Liver (tissue), 9 donors: Measurements from ENCODE around the gene CDC14A. TPM values are rescaled to one million over a fixed set of nuclear protein-coding genes. Genes with fewer than 3 reads are reported as not detected.

Experiments used
- DNase-seq: peaks from one replicate; pipeline ENCODE4 v3.0.0-alpha.2; 2017; ENCODE audit warnings: low spot score
- H3K27ac ChIP-seq, 2 donors: one replicate each; pipeline ENCODE4 v1.7.0; 2013; ENCODE audit warnings: inconsistent platforms in 2 of 2, low read length in 2 of 2, control low read depth in 1 of 2, low read depth in 1 of 2, mild to moderate bottlenecking in 1 of 2
- H3K27me3 ChIP-seq, 4 donors: one replicate each; pipeline versions ENCODE4 v1.6.1 to v1.7.0; 2013; ENCODE audit warnings: low read length in 3 of 4, inconsistent platforms in 1 of 4, mild to moderate bottlenecking in 1 of 4, moderate library complexity in 1 of 4; ENCODE audit not compliant: control insufficient read depth in 4 of 4, insufficient read depth in 4 of 4
- H3K36me3 ChIP-seq, 4 donors: one replicate each; pipeline versions ENCODE4 v1.6.1 to v1.7.0; 2013; ENCODE audit warnings: low read length in 3 of 4, mild to moderate bottlenecking in 3 of 4, low read depth in 1 of 4, moderate library complexity in 1 of 4; ENCODE audit not compliant: control insufficient read depth in 4 of 4, insufficient read depth in 3 of 4
- H3K4me1 ChIP-seq, 4 donors: one replicate each; pipeline versions ENCODE4 v1.6.1 to v1.7.0; 2013; ENCODE audit warnings: low read length in 3 of 4, mild to moderate bottlenecking in 3 of 4, moderate library complexity in 1 of 4; ENCODE audit not compliant: control insufficient read depth in 4 of 4, insufficient read depth in 4 of 4
- H3K4me3 ChIP-seq, 3 donors: one replicate each; pipeline versions ENCODE4 v1.6.1 to v1.7.0; 2013; ENCODE audit warnings: low read length in 3 of 3, control low read depth in 1 of 3, low read depth in 1 of 3, mild to moderate bottlenecking in 1 of 3
- H3K9ac ChIP-seq, 2 donors: one replicate each; pipeline ENCODE4 v1.7.0; 2013; ENCODE audit warnings: low read length in 2 of 2, mild to moderate bottlenecking in 2 of 2, moderate library complexity in 2 of 2, control low read depth in 1 of 2, low read depth in 1 of 2
- H3K9me3 ChIP-seq, 4 donors: one replicate each; pipeline versions ENCODE4 v1.6.1 to v1.7.0; 2013; ENCODE audit warnings: low read length in 3 of 4; ENCODE audit not compliant: control insufficient read depth in 4 of 4
- ATF3 ChIP-seq: IDR thresholded peaks from 2 replicates; pipeline ENCODE4 v1.6.1; 2016; ENCODE audit warnings: antibody characterized with exemption
- CTCF ChIP-seq: fragments of 150-350 bp; IDR thresholded peaks from 2 replicates; pipeline ENCODE4 v1.5.1; 2017; ENCODE audit warnings: improper control_type of control experiment, low read depth, low read length; ENCODE audit not compliant: missing input control
- EGR1 ChIP-seq, 2 donors: IDR thresholded peaks; 2 replicates each; pipeline ENCODE4 v1.6.1; 2016 to 2018; ENCODE audit warnings: antibody characterized with exemption in 2 of 2, low read depth in 2 of 2
- FOXA1 ChIP-seq: IDR thresholded peaks from 2 replicates; pipeline ENCODE4 v1.6.1; 2016; ENCODE audit warnings: antibody characterized with exemption
- FOXA2 ChIP-seq: IDR thresholded peaks from 2 replicates; pipeline ENCODE4 v1.6.1; 2016; ENCODE audit warnings: antibody characterized with exemption
- GABPA ChIP-seq, 2 donors: IDR thresholded peaks in 1 of 2; conservative IDR thresholded peaks in 1 of 2; 2 replicates each; pipeline ENCODE4 v1.6.1; 2016; ENCODE audit warnings: antibody characterized with exemption in 2 of 2, mild to moderate bottlenecking in 1 of 2, moderate library complexity in 1 of 2
- HNF4A ChIP-seq, 2 donors: conservative IDR thresholded peaks; 2 replicates each; pipeline ENCODE4 v1.6.1; 2016; ENCODE audit warnings: antibody characterized with exemption in 2 of 2, mild to moderate bottlenecking in 2 of 2
- HNF4G ChIP-seq: IDR thresholded peaks from 2 replicates; pipeline ENCODE4 v1.6.1; 2016; ENCODE audit warnings: antibody characterized with exemption
- JUND ChIP-seq, 2 donors: IDR thresholded peaks; 2 replicates each; pipeline ENCODE4 v1.6.1; 2016; ENCODE audit warnings: antibody characterized with exemption in 2 of 2
- MAX ChIP-seq: IDR thresholded peaks from 2 replicates; pipeline ENCODE4 v1.6.1; 2016; ENCODE audit warnings: antibody characterized with exemption
- NR2F2 ChIP-seq: IDR thresholded peaks from 2 replicates; pipeline ENCODE4 v1.6.1; 2016; ENCODE audit warnings: antibody characterized with exemption
- RAD21 ChIP-seq, 2 donors: IDR thresholded peaks; 2 replicates each; pipeline ENCODE4 v1.6.1; 2016; ENCODE audit warnings: antibody characterized with exemption in 2 of 2, mild to moderate bottlenecking in 2 of 2
- REST ChIP-seq: IDR thresholded peaks from 2 replicates; pipeline ENCODE4 v1.6.1; 2016; ENCODE audit warnings: antibody characterized with exemption, mild to moderate bottlenecking
- RXRA ChIP-seq, 2 donors: IDR thresholded peaks; 2 replicates each; pipeline ENCODE4 v1.6.1; 2017 to 2018; ENCODE audit warnings: antibody characterized with exemption in 2 of 2, mild to moderate bottlenecking in 1 of 2
- SP1 ChIP-seq: IDR thresholded peaks from 2 replicates; pipeline ENCODE4 v1.6.1; 2018; ENCODE audit warnings: antibody characterized with exemption, mild to moderate bottlenecking
- TAF1 ChIP-seq: conservative IDR thresholded peaks from 2 replicates; pipeline ENCODE4 v1.6.1; 2016; ENCODE audit warnings: antibody characterized with exemption, mild to moderate bottlenecking
- YY1 ChIP-seq: IDR thresholded peaks from 2 replicates; pipeline ENCODE4 v1.6.1; 2016; ENCODE audit warnings: antibody characterized with exemption, mild to moderate bottlenecking
- ZBTB33 ChIP-seq: IDR thresholded peaks from 2 replicates; pipeline ENCODE4 v1.6.1; 2016; ENCODE audit warnings: antibody characterized with exemption
- WGBS: extraction: QIAGEN DNeasy Blood & Tissue Kit; methylation state at CpG from one replicate; pipeline ENCODE4 v1.1.7; 2013; 5-methylcytosine and 5-hydroxymethylcytosine counted together
- polyA plus RNA-seq, 2 donors: library from polyadenylated mRNA; stranded (reverse) in 1 of 2; unstranded in 1 of 2; fragments of 200-250 nt in 1 of 2; fragments of >200 nt in 1 of 2; fragmentation: Nextera tagmentation in 1 of 2; extraction: Ambion mirVana in 1 of 2; gene quantifications; one replicate each; pipeline versions ENCODE4 v1.2.1 to v1.2.3, GENCODE V29; 2013 to 2015
- total RNA-seq, 2 donors: library from RNA; depleted of rRNA; stranded (reverse); fragments of >200 nt; gene quantifications; one replicate each; pipeline ENCODE4 v1.2.3, GENCODE V29; 2014
- donor health status: healthy.
- donor health status: healthy.
- donor health status: healthy.
- donor health status: healthy.
- donor health status: healthy.

CDC14A gene
- total RNA-seq (1 to 10 TPM; 3.6 to 4.1 TPM), polyA plus RNA-seq (1 to 10 TPM in 1 of 2 donors, under 1 TPM in 1; 0.39 to 1.7 TPM)

DNA sequence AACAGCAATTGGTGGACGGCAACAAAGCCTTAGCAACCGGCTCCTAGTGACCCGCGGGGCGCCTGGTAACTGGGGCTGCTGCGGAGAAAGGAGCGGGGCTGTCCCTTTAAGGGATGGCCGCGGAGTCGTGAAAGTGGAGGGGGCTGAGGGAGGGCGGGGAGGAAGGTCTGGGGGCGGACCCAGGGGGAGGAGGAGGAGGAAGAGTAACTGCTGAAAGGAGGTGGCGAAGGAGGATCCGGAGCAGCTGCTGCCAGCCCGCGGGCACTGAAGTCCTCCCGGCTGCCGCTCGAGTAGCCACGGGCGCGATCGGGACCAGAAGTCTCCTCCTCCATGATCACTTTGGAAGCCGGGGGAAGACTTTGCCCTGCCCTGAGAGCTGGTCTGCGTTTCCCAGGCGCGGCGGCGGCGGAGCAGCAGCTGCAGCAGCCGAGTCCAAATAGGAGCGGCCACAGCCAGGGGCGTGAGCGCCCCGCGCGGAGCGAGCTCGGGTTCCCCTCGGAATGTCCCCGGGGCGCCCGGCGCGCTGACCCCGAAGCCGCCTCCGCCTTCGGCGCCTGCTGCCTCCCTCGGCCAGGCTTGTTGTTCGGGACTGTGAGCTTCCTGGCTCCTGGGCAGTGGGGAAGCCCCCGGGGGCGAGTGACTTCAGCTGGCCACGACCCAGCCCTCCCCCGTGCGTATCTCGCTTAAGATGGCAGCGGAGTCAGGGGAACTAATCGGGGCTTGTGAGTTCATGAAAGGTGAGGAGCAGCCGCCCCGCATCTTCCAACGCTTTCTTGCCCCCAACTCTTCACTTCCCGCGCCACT lies at the start of gene CDC14A:
Gene CDC14A, plus strand, starts transcription at position 240 of the 804 bp plus-strand sequence. Its CDS starts 449 bp downstream, at position 689.
- H3K27me3 ChIP-seq: no peaks in the 10 kb centered on the region
- WGBS: under 1% methylated on average over 65 of the region's 65 CpGs
- DNase-seq: peak; percentile 81
- peak within 1 kb of the TSS; percentile 50 to 52 for H3K9ac ChIP-seq
- peaks cover 2 to 23% (median 12%) of the 10 kb centered on the region in 4 donors for H3K4me1 ChIP-seq
- H3K4me3 ChIP-seq: peak within 1 kb of the TSS; percentile 81 to 91 (median 81)
- H3K36me3 ChIP-seq: no peaks in the 10 kb centered on the region
- TF ChIP-seq YY1 (peak; percentile 28), HNF4A (conservative IDR thresholded peaks at IDR 0.05) (peak in 1 of 2 donors; percentile 24), RXRA (IDR thresholded peaks at IDR 0.05) (peak in 1 of 2 donors; percentile 23), FOXA1 (no peak)
- H3K27ac ChIP-seq: peak within 1 kb of the TSS; percentile 79 to 86
- H3K9me3 ChIP-seq: no peaks in the 10 kb centered on the region

DNA sequence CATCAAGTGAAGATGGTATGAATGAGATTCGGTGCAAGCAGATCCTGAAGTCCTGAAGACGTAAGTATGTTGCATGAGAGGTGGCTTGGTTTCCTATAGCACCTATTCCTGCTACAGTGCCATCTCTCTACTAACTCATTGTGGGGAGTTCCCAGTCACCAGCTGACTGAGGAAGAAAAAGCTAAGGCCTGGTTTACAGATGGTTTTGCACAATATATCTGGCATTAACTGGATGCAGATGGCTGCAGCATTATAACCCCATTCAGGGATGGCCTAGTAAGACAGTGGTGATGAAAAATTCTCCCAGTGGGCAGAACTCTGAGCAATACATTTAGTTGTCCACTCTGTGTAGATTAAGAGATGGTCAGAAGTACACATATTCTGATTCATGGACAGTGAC lies 49.6 kb upstream of the CDC14A start:
- no peaks in the 10 kb centered on the region for H3K9me3 ChIP-seq
- no peak for DNase-seq
- 96% methylated on average over 2 of the region's 2 CpGs for WGBS

More for the DNA sequence above, 49.6 kb upstream of the CDC14A start:
- Histone ChIP-seq H3K4me3 (no peak overlapping the region), H3K4me1 (no peaks in the 10 kb centered on the region), H3K27ac (no peak overlapping the region), H3K36me3 (no peaks in the 10 kb centered on the region), H3K27me3 (no peaks in the 10 kb centered on the region), H3K9ac (no peak overlapping the region)
- TF ChIP-seq SP1: no peak
- TF ChIP-seq ZBTB33: no peak
- TF ChIP-seq EGR1 (IDR thresholded peaks at IDR 0.05; ENCODE audit: low read depth in 2 of 2): no peak
- TF ChIP-seq ATF3: no peak
- TF ChIP-seq GABPA (IDR thresholded peaks at IDR 0.05 in 1 of 2, conservative IDR thresholded peaks at IDR 0.05 in 1 of 2): no peak
- TF ChIP-seq RXRA (IDR thresholded peaks at IDR 0.05): no peak
- TF ChIP-seq FOXA1: no peak
- TF ChIP-seq HNF4G: no peak
- no peak for TF ChIP-seq CTCF
- no peak for TF ChIP-seq REST
- no peak for TF ChIP-seq HNF4A (conservative IDR thresholded peaks at IDR 0.05)
- TF ChIP-seq FOXA2: no peak
- TF ChIP-seq RAD21 (IDR thresholded peaks at IDR 0.05): no peak
- no peak for TF ChIP-seq YY1
- no peak for TF ChIP-seq NR2F2
- TF ChIP-seq TAF1: no peak
- no peak for TF ChIP-seq JUND (IDR thresholded peaks at IDR 0.05)
- no peak for TF ChIP-seq MAX
